Measurements from ENCODE around the gene PPP1R3E.
"Not testable (repeated sequence)": the region's sequence is repeated elsewhere in the genome, so short reads cannot be mapped to it uniquely, and the experiment has no call there.

PPP1R3E gene

GRCh38 chr14:23339506-23340268, 37.0 kb upstream of the PPP1R3E start:
- Histone ChIP-seq H3K9ac (ENCODE audit: low read depth in 1 of 2, low read length in 2 of 2) (no peak overlapping the region), H3K4me1 (ENCODE audit: control insufficient read depth in 1 of 2, insufficient read depth in 2 of 2, low read length in 2 of 2) (no peaks in the 10 kb centered on the region), H3K4me3 (ENCODE audit: low read depth in 1 of 2, low read length in 2 of 2) (no peak overlapping the region), H3K36me3 (ENCODE audit: control insufficient read depth in 1 of 2, insufficient read depth in 2 of 2, low read length in 2 of 2) (no peaks in the 10 kb centered on the region), H3K27ac (ENCODE audit: low read depth, low read length) (no peak overlapping the region), H3K9me3 (ENCODE audit: control insufficient read depth in 1 of 2, low read length in 2 of 2) (no peaks in the 10 kb centered on the region), H3K27me3 (ENCODE audit: control insufficient read depth in 1 of 2, insufficient read depth in 2 of 2, low read length in 2 of 2) (no peaks in the 10 kb centered on the region)

GRCh38 chr14:23335623-23336022, 33.0 kb upstream of the PPP1R3E start:
- H3K9me3 ChIP-seq (ENCODE audit: control insufficient read depth in 1 of 2, low read length in 2 of 2), result no peaks in the 10 kb centered on the region
- H3K4me3 ChIP-seq (ENCODE audit: low read depth in 1 of 2, low read length in 2 of 2), result no peak overlapping the region
- H3K4me1 ChIP-seq (ENCODE audit: control insufficient read depth in 1 of 2, insufficient read depth in 2 of 2, low read length in 2 of 2), result no peaks in the 10 kb centered on the region
- no peak overlapping the region for H3K27ac ChIP-seq (ENCODE audit: low read depth, low read length)
- H3K27me3 ChIP-seq (ENCODE audit: control insufficient read depth in 1 of 2, insufficient read depth in 2 of 2, low read length in 2 of 2), result no peaks in the 10 kb centered on the region
- no peak overlapping the region for H3K9ac ChIP-seq (ENCODE audit: low read depth in 1 of 2, low read length in 2 of 2)
- H3K36me3 ChIP-seq (ENCODE audit: control insufficient read depth in 1 of 2, insufficient read depth in 2 of 2, low read length in 2 of 2), result no peaks in the 10 kb centered on the region

GRCh38 chr14:23327947-23328744, 25.5 kb upstream of the PPP1R3E start:
- H3K4me1 ChIP-seq (ENCODE audit: control insufficient read depth in 1 of 2, insufficient read depth in 2 of 2, low read length in 2 of 2), result peaks cover under 1 to 4% of the 10 kb centered on the region in 2 donors
- no peak overlapping the region for H3K27ac ChIP-seq (ENCODE audit: low read depth, low read length)
- peaks cover 18 to 25% of the 10 kb centered on the region in 2 donors for H3K36me3 ChIP-seq (ENCODE audit: control insufficient read depth in 1 of 2, insufficient read depth in 2 of 2, low read length in 2 of 2)
- H3K27me3 ChIP-seq (ENCODE audit: control insufficient read depth in 1 of 2, insufficient read depth in 2 of 2, low read length in 2 of 2), result no peaks in the 10 kb centered on the region
- no peak overlapping the region for H3K9ac ChIP-seq (ENCODE audit: low read depth in 1 of 2, low read length in 2 of 2)
- H3K9me3 ChIP-seq (ENCODE audit: control insufficient read depth in 1 of 2, low read length in 2 of 2), result no peaks in the 10 kb centered on the region
- H3K4me3 ChIP-seq (ENCODE audit: low read depth in 1 of 2, low read length in 2 of 2), result no peak overlapping the region

- Histone ChIP-seq H3K9me3 (ENCODE audit: control insufficient read depth in 1 of 2, low read length in 2 of 2) (no peaks in the 10 kb centered on the region), H3K4me1 (ENCODE audit: control insufficient read depth in 1 of 2, insufficient read depth in 2 of 2, low read length in 2 of 2) (peaks cover 10 to 15% of the 10 kb centered on the region in 2 donors), H3K4me3 (ENCODE audit: low read depth in 1 of 2, low read length in 2 of 2) (no peak overlapping the region), H3K27ac (ENCODE audit: low read depth, low read length) (no peak overlapping the region), H3K9ac (ENCODE audit: low read depth in 1 of 2, low read length in 2 of 2) (no peak overlapping the region), H3K27me3 (ENCODE audit: control insufficient read depth in 1 of 2, insufficient read depth in 2 of 2, low read length in 2 of 2) (no peaks in the 10 kb centered on the region), H3K36me3 (ENCODE audit: control insufficient read depth in 1 of 2, insufficient read depth in 2 of 2, low read length in 2 of 2) (peaks cover 21 to 26% of the 10 kb centered on the region in 2 donors)
Measured at GRCh38 chr14:23326491-23327332, 24.1 kb upstream of the PPP1R3E start.

- H3K9ac ChIP-seq (ENCODE audit: low read depth in 1 of 2, low read length in 2 of 2); H3K27me3 ChIP-seq (ENCODE audit: control insufficient read depth in 1 of 2, insufficient read depth in 2 of 2, low read length in 2 of 2); H3K4me3 ChIP-seq (ENCODE audit: low read depth in 1 of 2, low read length in 2 of 2); H3K9me3 ChIP-seq (ENCODE audit: control insufficient read depth in 1 of 2, low read length in 2 of 2); H3K27ac ChIP-seq (ENCODE audit: low read depth, low read length): not testable (repeated sequence)
- H3K36me3 ChIP-seq (ENCODE audit: control insufficient read depth in 1 of 2, insufficient read depth in 2 of 2, low read length in 2 of 2), result peaks cover 21 to 26% of the 10 kb centered on the region in 2 donors
- H3K4me1 ChIP-seq (ENCODE audit: control insufficient read depth in 1 of 2, insufficient read depth in 2 of 2, low read length in 2 of 2), result peaks cover 10 to 15% of the 10 kb centered on the region in 2 donors
Measured at GRCh38 chr14:23325746-23326145, 23.1 kb upstream of the PPP1R3E start.

- H3K27ac ChIP-seq (ENCODE audit: low read depth, low read length), result no peak overlapping the region
- no peak overlapping the region for H3K9ac ChIP-seq (ENCODE audit: low read depth in 1 of 2, low read length in 2 of 2)
- H3K36me3 ChIP-seq (ENCODE audit: control insufficient read depth in 1 of 2, insufficient read depth in 2 of 2, low read length in 2 of 2), result peaks cover 21 to 26% of the 10 kb centered on the region in 2 donors
- H3K27me3 ChIP-seq (ENCODE audit: control insufficient read depth in 1 of 2, insufficient read depth in 2 of 2, low read length in 2 of 2), result no peaks in the 10 kb centered on the region
- no peak overlapping the region for H3K4me3 ChIP-seq (ENCODE audit: low read depth in 1 of 2, low read length in 2 of 2)
- H3K4me1 ChIP-seq (ENCODE audit: control insufficient read depth in 1 of 2, insufficient read depth in 2 of 2, low read length in 2 of 2), result peaks cover 10 to 21% of the 10 kb centered on the region in 2 donors
- no peaks in the 10 kb centered on the region for H3K9me3 ChIP-seq (ENCODE audit: control insufficient read depth in 1 of 2, low read length in 2 of 2)
Measured at GRCh38 chr14:23324993-23325392, 22.3 kb upstream of the PPP1R3E start.

GRCh38 chr14:23324455-23324846, 21.8 kb upstream of the PPP1R3E start:
- peaks cover 21 to 26% of the 10 kb centered on the region in 2 donors for H3K36me3 ChIP-seq (ENCODE audit: control insufficient read depth in 1 of 2, insufficient read depth in 2 of 2, low read length in 2 of 2)
- H3K9me3 ChIP-seq (ENCODE audit: control insufficient read depth in 1 of 2, low read length in 2 of 2), result no peaks in the 10 kb centered on the region
- H3K9ac ChIP-seq (ENCODE audit: low read depth in 1 of 2, low read length in 2 of 2), result no peak overlapping the region
- H3K4me3 ChIP-seq (ENCODE audit: low read depth in 1 of 2, low read length in 2 of 2), result no peak overlapping the region
- H3K27ac ChIP-seq (ENCODE audit: low read depth, low read length), result no peak overlapping the region
- peaks cover 10 to 23% of the 10 kb centered on the region in 2 donors for H3K4me1 ChIP-seq (ENCODE audit: control insufficient read depth in 1 of 2, insufficient read depth in 2 of 2, low read length in 2 of 2)
- no peaks in the 10 kb centered on the region for H3K27me3 ChIP-seq (ENCODE audit: control insufficient read depth in 1 of 2, insufficient read depth in 2 of 2, low read length in 2 of 2)

GRCh38 chr14:23323838-23324454, 21.3 kb upstream of the PPP1R3E start:
- H3K9ac ChIP-seq (ENCODE audit: low read depth in 1 of 2, low read length in 2 of 2), result no peak overlapping the region
- H3K4me3 ChIP-seq (ENCODE audit: low read depth in 1 of 2, low read length in 2 of 2), result no peak overlapping the region
- peaks cover 21 to 26% of the 10 kb centered on the region in 2 donors for H3K36me3 ChIP-seq (ENCODE audit: control insufficient read depth in 1 of 2, insufficient read depth in 2 of 2, low read length in 2 of 2)
- H3K4me1 ChIP-seq (ENCODE audit: control insufficient read depth in 1 of 2, insufficient read depth in 2 of 2, low read length in 2 of 2), result peaks cover 10 to 23% of the 10 kb centered on the region in 2 donors
- H3K9me3 ChIP-seq (ENCODE audit: control insufficient read depth in 1 of 2, low read length in 2 of 2), result no peaks in the 10 kb centered on the region
- no peak overlapping the region for H3K27ac ChIP-seq (ENCODE audit: low read depth, low read length)
- no peaks in the 10 kb centered on the region for H3K27me3 ChIP-seq (ENCODE audit: control insufficient read depth in 1 of 2, insufficient read depth in 2 of 2, low read length in 2 of 2)

- peak overlapping the region; percentile 81 to 83 for H3K4me3 ChIP-seq (ENCODE audit: low read depth in 1 of 2, low read length in 2 of 2)
- H3K36me3 ChIP-seq (ENCODE audit: control insufficient read depth in 1 of 2, insufficient read depth in 2 of 2, low read length in 2 of 2), result peaks cover 21 to 26% of the 10 kb centered on the region in 2 donors
- H3K27me3 ChIP-seq (ENCODE audit: control insufficient read depth in 1 of 2, insufficient read depth in 2 of 2, low read length in 2 of 2), result no peaks in the 10 kb centered on the region
Measured at GRCh38 chr14:23322568-23323517, 20.2 kb upstream of the PPP1R3E start.

More at GRCh38 chr14:23322568-23323517, 20.2 kb upstream of the PPP1R3E start:
- H3K9me3 ChIP-seq (ENCODE audit: control insufficient read depth in 1 of 2, low read length in 2 of 2), result no peaks in the 10 kb centered on the region
- H3K27ac ChIP-seq (ENCODE audit: low read depth, low read length), result no peak overlapping the region
- H3K4me1 ChIP-seq (ENCODE audit: control insufficient read depth in 1 of 2, insufficient read depth in 2 of 2, low read length in 2 of 2), result peaks cover 10 to 23% of the 10 kb centered on the region in 2 donors
- H3K9ac ChIP-seq (ENCODE audit: low read depth in 1 of 2, low read length in 2 of 2), result peak overlapping the region; percentile 80 to 92

All from duodenal mucosa (tissue), 2 donors.